IMR-90 (cell line): ENCODE results near the gene PCSK6. TPM values are rescaled to one million over a fixed set of nuclear protein-coding genes. Genes with fewer than 3 reads are reported as not detected.

ENCODE experiments used
- ATAC-seq: fragments of 200-7000 bp; cut with Tn5 transposase; 2 replicates; pipeline ENCODE4 v1.9.1; 2020; ENCODE audit warnings: low read depth, mild to moderate bottlenecking, moderate library complexity
- BruUV-seq: library from RNA; stranded (reverse); fragments of 400-500 nt; replicated peaks from 2 replicates; lab custom pipeline; 2021; lab: Mats Ljungman, UMichigan
- CTCF ChIA-PET: fragments of 300-600 bp; formaldehyde crosslinking; extraction: SDS; loops from one replicate; lab custom pipeline; 2021; ENCODE audit warnings: antibody characterized with exemption; lab: Yijun Ruan, JAX
- POLR2A ChIA-PET: fragments of 300-600 bp; sonication (Branson Sonifier 250); formaldehyde crosslinking; loops from one replicate; lab custom pipeline; 2022; ENCODE audit warnings: antibody characterized with exemption; ENCODE audit not compliant: unreplicated experiment; lab: Charles Lee
- DNase-seq: peaks from one replicate; pipeline ENCODE4 v3.0.0; 2013
- H2AFZ ChIP-seq: replicated peaks from 2 replicates; pipeline ENCODE3; 2013; ENCODE audit warnings: low read length, mild to moderate bottlenecking; ENCODE audit not compliant: poor library complexity
- H2AK5ac ChIP-seq: 2 replicates; pipeline ENCODE4 v1.6.1; 2013; ENCODE audit warnings: low read depth, low read length, inconsistent platforms
- H2AK9ac ChIP-seq: replicated peaks from 2 replicates; pipeline ENCODE3; 2013; ENCODE audit warnings: mild to moderate bottlenecking, low read depth, low read length, moderate library complexity; ENCODE audit not compliant: poor library complexity
- H2BK120ac ChIP-seq: 2 replicates; pipeline ENCODE4 v1.6.1; 2013; ENCODE audit warnings: low read depth, low read length, inconsistent platforms
- H2BK15ac ChIP-seq: 3 replicates; pipeline ENCODE4 v1.6.1; 2013; ENCODE audit warnings: low read depth, low read length, inconsistent platforms
- H2BK20ac ChIP-seq: 2 replicates; pipeline ENCODE4 v1.6.1; 2013; ENCODE audit warnings: low read depth, mild to moderate bottlenecking, inconsistent platforms, low read length, moderate library complexity
- H2BK5ac ChIP-seq: 2 replicates; pipeline ENCODE4 v1.6.1; 2013; ENCODE audit warnings: mild to moderate bottlenecking, low read depth, low read length, inconsistent platforms; ENCODE audit not compliant: poor library complexity, severe bottlenecking
- H3K14ac ChIP-seq: replicated peaks from 2 replicates; pipeline ENCODE4 v1.6.1; 2013; ENCODE audit warnings: low read depth, low read length, inconsistent platforms
- H3K18ac ChIP-seq: 2 replicates; pipeline ENCODE4 v1.6.1; 2013; ENCODE audit warnings: low read depth, low read length, control low read depth
- H3K23ac ChIP-seq: 2 replicates; pipeline ENCODE4 v1.6.1; 2013; ENCODE audit warnings: low read depth, low read length, inconsistent platforms
- H3K27ac ChIP-seq: 2 replicates; pipeline ENCODE4 v1.5.1; 2013; ENCODE audit warnings: mild to moderate bottlenecking, control low read depth, low read length; ENCODE audit not compliant: insufficient read depth
- H3K27me3 ChIP-seq: 2 replicates; pipeline ENCODE4 v1.6.1; 2013; ENCODE audit warnings: low read length; ENCODE audit not compliant: control insufficient read depth, insufficient read depth
- H3K36me3 ChIP-seq: 2 replicates; pipeline ENCODE4 v1.6.1; 2013; ENCODE audit warnings: low read length, mixed read lengths; ENCODE audit not compliant: control insufficient read depth, insufficient read depth
- H3K4ac ChIP-seq: 2 replicates; pipeline ENCODE4 v1.6.1; 2013; ENCODE audit warnings: low read depth, low read length, inconsistent platforms
- H3K4me1 ChIP-seq: 2 replicates; pipeline ENCODE4 v1.6.1; 2013; ENCODE audit warnings: low read length, mixed read lengths; ENCODE audit not compliant: control insufficient read depth, insufficient read depth
- H3K4me2 ChIP-seq: 2 replicates; pipeline ENCODE4 v1.6.1; 2013; ENCODE audit warnings: low read depth, mild to moderate bottlenecking, control low read depth, low read length, moderate library complexity
- H3K4me3 ChIP-seq: 2 replicates; pipeline ENCODE4 v1.5.1; 2013; ENCODE audit warnings: low read depth, mild to moderate bottlenecking, control low read depth, low read length, moderate library complexity; ENCODE audit not compliant: insufficient read depth
- H3K56ac ChIP-seq: 2 replicates; pipeline ENCODE4 v1.6.1; 2013; ENCODE audit warnings: low read length, inconsistent platforms; ENCODE audit not compliant: insufficient read depth; ENCODE audit errors: extremely low read depth
- H3K79me1 ChIP-seq, 2 experiments: 2 replicates each; pipeline ENCODE4 v1.6.1; 2013; ENCODE audit warnings: low read length in 2 of 2, inconsistent platforms in 1 of 2, low read depth in 1 of 2
- H3K9ac ChIP-seq: 2 replicates; pipeline ENCODE4 v1.6.1; 2013; ENCODE audit warnings: low read depth, low read length, control low read depth
- H3K9me1 ChIP-seq: 2 replicates; pipeline ENCODE4 v1.6.1; 2013; ENCODE audit warnings: low read length, inconsistent platforms; ENCODE audit not compliant: insufficient read depth
- H3K9me3 ChIP-seq: 2 replicates; pipeline ENCODE4 v1.6.1; 2013; ENCODE audit warnings: low read length; ENCODE audit not compliant: control insufficient read depth, insufficient read depth
- H4K20me1 ChIP-seq: 2 replicates; pipeline ENCODE4 v1.6.1; 2013; ENCODE audit warnings: low read length, inconsistent platforms; ENCODE audit not compliant: insufficient read depth
- H4K5ac ChIP-seq: 2 replicates; pipeline ENCODE4 v1.6.1; 2013; ENCODE audit warnings: mild to moderate bottlenecking, low read depth, low read length, control low read depth
- H4K8ac ChIP-seq, 2 experiments: 2 replicates each; pipeline ENCODE4 v1.6.1; 2013; ENCODE audit warnings: low read depth in 2 of 2, low read length in 2 of 2, control low read depth in 1 of 2, inconsistent platforms in 1 of 2
- H4K91ac ChIP-seq: 2 replicates; pipeline ENCODE4 v1.6.1; 2013; ENCODE audit warnings: low read depth, low read length, inconsistent platforms; ENCODE audit not compliant: insufficient read depth
- BHLHE40 ChIP-seq: fragments of 150-350 bp; IDR thresholded peaks from 2 replicates; pipeline ENCODE4 v1.6.1; 2016; ENCODE audit warnings: mild to moderate bottlenecking, low read depth, low read length
- CEBPB ChIP-seq: IDR thresholded peaks from 2 replicates; pipeline ENCODE4 v1.6.1; 2012; ENCODE audit warnings: low read depth, low read length, improper control_type of control experiment
- CHD1 ChIP-seq: IDR thresholded peaks from 2 replicates; pipeline ENCODE4 v1.6.1; 2012; ENCODE audit warnings: low read depth, low read length, improper control_type of control experiment
- FOS ChIP-seq: fragments of 150-350 bp; IDR thresholded peaks from 2 replicates; pipeline ENCODE4 v1.6.1; 2016; ENCODE audit warnings: low read depth, low read length
- MAFK ChIP-seq: IDR thresholded peaks from 2 replicates; pipeline ENCODE4 v1.6.1; 2012; ENCODE audit warnings: low read depth, low read length, improper control_type of control experiment
- MAZ ChIP-seq: IDR thresholded peaks from 2 replicates; pipeline ENCODE4 v1.6.1; 2012; ENCODE audit warnings: low read depth, mild to moderate bottlenecking, low read length, improper control_type of control experiment, moderate library complexity, borderline replicate concordance
- MXI1 ChIP-seq: IDR thresholded peaks from 2 replicates; pipeline ENCODE4 v1.6.1; 2012; ENCODE audit warnings: low read depth, mild to moderate bottlenecking, low read length, moderate library complexity, borderline replicate concordance
- NFE2L2 ChIP-seq: fragments of 150-350 bp; IDR thresholded peaks from 2 replicates; pipeline ENCODE4 v1.6.1; 2016; ENCODE audit warnings: low read depth, mild to moderate bottlenecking, low read length
- POLR2A ChIP-seq: IDR thresholded peaks from 2 replicates; pipeline ENCODE4 v1.6.1; 2012; ENCODE audit warnings: mild to moderate bottlenecking, low read depth, low read length
- RAD21 ChIP-seq: IDR thresholded peaks from 2 replicates; pipeline ENCODE4 v1.6.1; 2012; ENCODE audit warnings: low read length, improper control_type of control experiment
- RCOR1 ChIP-seq: IDR thresholded peaks from 2 replicates; pipeline ENCODE4 v1.6.1; 2012; ENCODE audit warnings: mild to moderate bottlenecking, low read length, improper control_type of control experiment; ENCODE audit not compliant: insufficient replicate concordance
- RFX5 ChIP-seq: IDR thresholded peaks from 2 replicates; pipeline ENCODE4 v1.8.0; 2012; ENCODE audit warnings: low read depth, mild to moderate bottlenecking, low read length, moderate library complexity
- SMC3 ChIP-seq: fragments of 150-350 bp; IDR thresholded peaks from 2 replicates; pipeline ENCODE4 v1.6.1; 2016; ENCODE audit warnings: low read depth, mild to moderate bottlenecking, antibody characterized with exemption, low read length, moderate library complexity
- WGBS, 2 experiments: methylation state at CpG; one replicate each; pipeline versions ENCODE4 v1.1.5 to v1.1.7; 2013; ENCODE audit warnings: missing lambda C conversion rate in 2 of 2; ENCODE audit not compliant: insufficient read length in 1 of 2; ENCODE audit errors: extremely low coverage in 2 of 2; 5-methylcytosine and 5-hydroxymethylcytosine counted together
- dilution Hi-C: fragments of 300-500 bp; cut with HindIII; formaldehyde crosslinking; loops from one replicate; pipeline ENCODE4 v1.14.3; 2018; ENCODE audit warnings: low sequenced_read_pairs; ENCODE audit not compliant: unreplicated experiment
- in situ Hi-C: fragments of 300-500 bp; cut with MboI; formaldehyde crosslinking; loops from 3 replicates; pipeline ENCODE4 v1.14.3; 2019; ENCODE audit warnings: low sequenced_read_pairs, inconsistent platforms, mixed read lengths
- intact Hi-C: fragments of 100-400 bp; cut with micrococcal nuclease; formaldehyde crosslinking; loops from 2 replicates; pipeline ENCODE4 v1.10.0; 2022
- polyA plus RNA-seq, 3 experiments: library from polyadenylated mRNA; depleted of rRNA; stranded (reverse); fragments of >200 nt; gene quantifications; 2 replicates each; pipeline ENCODE4 v1.2.3, GENCODE V29; 2012; ENCODE audit warnings: low replicate concordance in 1 of 3
- total RNA-seq: library from RNA; depleted of rRNA; stranded (reverse); fragments of >200 nt; gene quantifications from 2 replicates; pipeline ENCODE4 v1.2.3, GENCODE V29; 2012
- TF ChIP-seq, protein P1 (sequence below): fragments of 150-350 bp; IDR thresholded peaks from 2 replicates; pipeline ENCODE4 v1.6.1; 2016; ENCODE audit warnings: low read depth, mild to moderate bottlenecking, low read length, moderate library complexity, borderline replicate concordance
- TF ChIP-seq, protein P2 (sequence below): conservative IDR thresholded peaks from 2 replicates; pipeline ENCODE4 v1.5.1; 2012; ENCODE audit warnings: mild to moderate bottlenecking, low read depth, low read length, improper control_type of control experiment
- TF ChIP-seq, protein P3 (sequence below): fragments of 150-350 bp; IDR thresholded peaks from 2 replicates; pipeline ENCODE4 v1.6.1; 2017; ENCODE audit warnings: mild to moderate bottlenecking, antibody characterized with exemption, low read length, low read depth

PCSK6 gene
- total and polyA plus RNA-seq, 2 of the 4 experiments (the other 2 are of a cell fraction), result not detected

DNA sequence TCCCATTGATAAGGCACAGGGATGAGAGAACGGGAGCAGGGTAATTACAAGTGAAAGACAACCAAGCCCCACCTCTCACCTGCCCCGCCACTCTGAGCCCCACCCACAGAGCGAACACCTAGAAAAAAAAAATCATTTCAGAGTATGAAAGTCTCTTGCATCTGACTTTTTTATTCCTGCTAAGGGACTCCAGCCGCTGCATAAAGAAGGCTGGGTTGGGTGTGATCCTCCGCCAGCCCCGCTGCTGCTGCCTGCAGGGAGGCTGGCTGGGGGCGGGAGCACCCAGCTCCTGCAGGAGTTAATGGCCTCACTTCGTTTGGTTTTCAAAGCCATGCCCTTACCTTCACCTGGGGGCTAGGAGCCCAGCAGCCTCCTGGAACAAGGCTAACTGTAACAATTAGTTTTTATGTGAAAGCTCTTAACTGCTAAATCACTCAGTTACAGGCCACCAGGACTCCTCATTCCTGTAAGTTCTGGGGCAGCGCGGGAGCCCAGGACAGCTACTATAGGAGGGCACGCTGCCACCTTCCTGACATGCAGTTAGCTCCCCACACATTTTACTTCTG lies 116.5 kb downstream of the PCSK6 start:
- H3K27me3 ChIP-seq, result peaks cover 18% of the 10 kb centered on the region
- BruUV-seq, result no TSS peak
- H3K23ac ChIP-seq, result no peak overlapping the region
- no peaks in the 10 kb centered on the region for H3K4me1 ChIP-seq
- no peak overlapping the region for H3K18ac ChIP-seq
- H2AK5ac ChIP-seq, result no peak overlapping the region
- POLR2A ChIA-PET, result no interaction called here
- no peak overlapping the region for H2AFZ ChIP-seq
- no peak overlapping the region for H3K27ac ChIP-seq
- H4K91ac ChIP-seq, result no peak overlapping the region
- H2BK5ac ChIP-seq, result no peak overlapping the region
- no peak overlapping the region for H3K4me3 ChIP-seq
- WGBS, 2 experiments, result no CpG with 5 or more reads among the region's 11 CpGs
- DNase-seq, result no peak
- no peaks in the 10 kb centered on the region for H4K20me1 ChIP-seq
- no peak overlapping the region for H3K4me2 ChIP-seq
- no peak overlapping the region for H2BK15ac ChIP-seq
- H3K9ac ChIP-seq, result no peak overlapping the region
- H4K5ac ChIP-seq, result no peak overlapping the region
- dilution Hi-C loops, result no loop called here
- intact Hi-C loops, result no loop called here
- H3K4ac ChIP-seq, result no peak overlapping the region
- no peak overlapping the region for H2BK120ac ChIP-seq
- H3K9me1 ChIP-seq, result no peaks in the 10 kb centered on the region
- no peak overlapping the region for H2BK20ac ChIP-seq
- H3K14ac ChIP-seq, result no peak overlapping the region
- H2AK9ac ChIP-seq, result no peak overlapping the region
- no peak for ATAC-seq
- no peaks in the 10 kb centered on the region for H3K9me3 ChIP-seq
- H3K56ac ChIP-seq, result no peak overlapping the region
- in situ Hi-C loops, result no loop called here
- CTCF ChIA-PET, result no interaction called here
- H3K79me1 ChIP-seq, result no peaks in the 10 kb centered on the region
- H4K8ac ChIP-seq, result no peak overlapping the region
- TF ChIP-seq BHLHE40, result no peak
- TF ChIP-seq, protein P1, sequence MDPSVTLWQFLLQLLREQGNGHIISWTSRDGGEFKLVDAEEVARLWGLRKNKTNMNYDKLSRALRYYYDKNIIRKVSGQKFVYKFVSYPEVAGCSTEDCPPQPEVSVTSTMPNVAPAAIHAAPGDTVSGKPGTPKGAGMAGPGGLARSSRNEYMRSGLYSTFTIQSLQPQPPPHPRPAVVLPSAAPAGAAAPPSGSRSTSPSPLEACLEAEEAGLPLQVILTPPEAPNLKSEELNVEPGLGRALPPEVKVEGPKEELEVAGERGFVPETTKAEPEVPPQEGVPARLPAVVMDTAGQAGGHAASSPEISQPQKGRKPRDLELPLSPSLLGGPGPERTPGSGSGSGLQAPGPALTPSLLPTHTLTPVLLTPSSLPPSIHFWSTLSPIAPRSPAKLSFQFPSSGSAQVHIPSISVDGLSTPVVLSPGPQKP, result no peak
- TF ChIP-seq RFX5, result no peak
- no peak for TF ChIP-seq FOS
- TF ChIP-seq CEBPB, result no peak
- TF ChIP-seq SMC3, result no peak
- no peak for TF ChIP-seq MAFK
- TF ChIP-seq NFE2L2, result no peak
- TF ChIP-seq, protein P2, sequence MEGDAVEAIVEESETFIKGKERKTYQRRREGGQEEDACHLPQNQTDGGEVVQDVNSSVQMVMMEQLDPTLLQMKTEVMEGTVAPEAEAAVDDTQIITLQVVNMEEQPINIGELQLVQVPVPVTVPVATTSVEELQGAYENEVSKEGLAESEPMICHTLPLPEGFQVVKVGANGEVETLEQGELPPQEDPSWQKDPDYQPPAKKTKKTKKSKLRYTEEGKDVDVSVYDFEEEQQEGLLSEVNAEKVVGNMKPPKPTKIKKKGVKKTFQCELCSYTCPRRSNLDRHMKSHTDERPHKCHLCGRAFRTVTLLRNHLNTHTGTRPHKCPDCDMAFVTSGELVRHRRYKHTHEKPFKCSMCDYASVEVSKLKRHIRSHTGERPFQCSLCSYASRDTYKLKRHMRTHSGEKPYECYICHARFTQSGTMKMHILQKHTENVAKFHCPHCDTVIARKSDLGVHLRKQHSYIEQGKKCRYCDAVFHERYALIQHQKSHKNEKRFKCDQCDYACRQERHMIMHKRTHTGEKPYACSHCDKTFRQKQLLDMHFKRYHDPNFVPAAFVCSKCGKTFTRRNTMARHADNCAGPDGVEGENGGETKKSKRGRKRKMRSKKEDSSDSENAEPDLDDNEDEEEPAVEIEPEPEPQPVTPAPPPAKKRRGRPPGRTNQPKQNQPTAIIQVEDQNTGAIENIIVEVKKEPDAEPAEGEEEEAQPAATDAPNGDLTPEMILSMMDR, result no peak
- TF ChIP-seq MXI1, result no peak
- no peak for TF ChIP-seq MAZ
- no peak for TF ChIP-seq RAD21
- no peak for TF ChIP-seq RCOR1
- no peak for TF ChIP-seq POLR2A
- TF ChIP-seq, protein P3, sequence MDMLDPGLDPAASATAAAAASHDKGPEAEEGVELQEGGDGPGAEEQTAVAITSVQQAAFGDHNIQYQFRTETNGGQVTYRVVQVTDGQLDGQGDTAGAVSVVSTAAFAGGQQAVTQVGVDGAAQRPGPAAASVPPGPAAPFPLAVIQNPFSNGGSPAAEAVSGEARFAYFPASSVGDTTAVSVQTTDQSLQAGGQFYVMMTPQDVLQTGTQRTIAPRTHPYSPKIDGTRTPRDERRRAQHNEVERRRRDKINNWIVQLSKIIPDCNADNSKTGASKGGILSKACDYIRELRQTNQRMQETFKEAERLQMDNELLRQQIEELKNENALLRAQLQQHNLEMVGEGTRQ, result no peak
- no peak for TF ChIP-seq CHD1
- no peaks in the 10 kb centered on the region for H3K36me3 ChIP-seq
